WERI-Rb-1 (cell line): Measurements from ENCODE around the gene EFCAB8.

Experiments used
- DNase-seq: peaks from one replicate; pipeline ENCODE4 v3.0.0-alpha.2; 2020
- H3K27ac ChIP-seq: fragments of 250-450 bp; sonication (Bioruptor Pico); 2 replicates; pipeline ENCODE4 v1.5.1; 2020; ENCODE audit warnings: mild to moderate bottlenecking, moderate library complexity
- H3K27me3 ChIP-seq: fragments of 250-450 bp; sonication (Bioruptor Pico); 2 replicates; pipeline ENCODE4 v1.5.1; 2021; ENCODE audit warnings: mild to moderate bottlenecking, low read depth, moderate library complexity; ENCODE audit not compliant: insufficient read depth, severe bottlenecking
- H3K36me3 ChIP-seq: fragments of 250-450 bp; sonication (Bioruptor Pico); 2 replicates; pipeline ENCODE4 v1.5.1; 2020; ENCODE audit warnings: mild to moderate bottlenecking, moderate library complexity
- H3K4me3 ChIP-seq: 2 replicates; pipeline ENCODE4 v1.5.1; 2011; ENCODE audit warnings: low read depth, mild to moderate bottlenecking, control low read depth, low read length
- H3K9me3 ChIP-seq: fragments of 250-450 bp; sonication (Bioruptor Pico); 2 replicates; pipeline ENCODE4 v1.5.1; 2021; ENCODE audit warnings: mild to moderate bottlenecking, moderate library complexity; ENCODE audit not compliant: severe bottlenecking
- TF ChIP-seq, protein P1 (sequence below): IDR thresholded peaks from 2 replicates; pipeline ENCODE4 v1.5.1; 2011; ENCODE audit warnings: low read depth, mild to moderate bottlenecking, control low read depth, inconsistent platforms, low read length

The EFCAB8 gene

DNA sequence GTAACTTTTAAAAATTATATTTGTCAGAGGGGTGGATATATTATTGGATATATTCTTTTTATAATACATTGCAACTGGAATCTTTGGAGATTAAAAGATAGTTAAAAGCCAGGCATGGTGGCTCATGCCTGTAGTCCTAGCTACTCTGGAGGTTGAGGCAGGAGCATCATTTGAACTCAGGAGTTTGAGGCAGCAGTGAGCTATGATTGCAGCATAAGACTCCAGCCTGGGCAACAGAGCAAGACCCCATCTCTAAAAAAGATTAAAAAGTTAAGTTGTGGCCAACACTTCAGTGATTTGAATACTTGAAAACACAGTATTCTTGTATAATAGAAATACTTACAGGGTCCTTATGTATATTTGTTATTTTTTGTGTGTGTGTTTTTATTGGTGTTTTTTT is 23.8 kb upstream of the EFCAB8 start:
- Histone ChIP-seq H3K9me3 (no peaks in the 10 kb centered on the region), H3K27me3 (no peaks in the 10 kb centered on the region), H3K27ac (no peak overlapping the region), H3K4me3 (no peak overlapping the region), H3K36me3 (peaks cover 85% of the 10 kb centered on the region)
- no peak for DNase-seq
- TF ChIP-seq, protein P1, sequence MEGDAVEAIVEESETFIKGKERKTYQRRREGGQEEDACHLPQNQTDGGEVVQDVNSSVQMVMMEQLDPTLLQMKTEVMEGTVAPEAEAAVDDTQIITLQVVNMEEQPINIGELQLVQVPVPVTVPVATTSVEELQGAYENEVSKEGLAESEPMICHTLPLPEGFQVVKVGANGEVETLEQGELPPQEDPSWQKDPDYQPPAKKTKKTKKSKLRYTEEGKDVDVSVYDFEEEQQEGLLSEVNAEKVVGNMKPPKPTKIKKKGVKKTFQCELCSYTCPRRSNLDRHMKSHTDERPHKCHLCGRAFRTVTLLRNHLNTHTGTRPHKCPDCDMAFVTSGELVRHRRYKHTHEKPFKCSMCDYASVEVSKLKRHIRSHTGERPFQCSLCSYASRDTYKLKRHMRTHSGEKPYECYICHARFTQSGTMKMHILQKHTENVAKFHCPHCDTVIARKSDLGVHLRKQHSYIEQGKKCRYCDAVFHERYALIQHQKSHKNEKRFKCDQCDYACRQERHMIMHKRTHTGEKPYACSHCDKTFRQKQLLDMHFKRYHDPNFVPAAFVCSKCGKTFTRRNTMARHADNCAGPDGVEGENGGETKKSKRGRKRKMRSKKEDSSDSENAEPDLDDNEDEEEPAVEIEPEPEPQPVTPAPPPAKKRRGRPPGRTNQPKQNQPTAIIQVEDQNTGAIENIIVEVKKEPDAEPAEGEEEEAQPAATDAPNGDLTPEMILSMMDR = no peak

DNA sequence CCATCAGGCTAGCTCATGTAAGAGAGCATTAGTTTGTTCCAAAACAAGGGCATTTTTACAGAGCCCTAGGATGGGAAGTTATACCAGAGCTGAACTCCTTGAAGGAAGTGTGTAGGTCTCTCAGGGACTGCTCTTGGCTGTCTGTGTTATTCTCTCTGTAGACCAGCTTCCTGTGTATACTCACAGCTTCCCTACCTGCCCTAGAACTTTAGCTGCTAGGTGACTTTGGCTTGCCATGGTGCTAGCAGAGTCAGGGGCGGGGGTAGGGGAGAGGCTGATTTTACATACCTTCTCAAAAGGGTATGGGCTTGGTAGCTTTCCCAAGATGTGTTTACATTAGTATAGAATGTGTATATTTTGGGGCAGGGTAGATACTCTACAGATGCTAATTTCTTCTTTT is 21.6 kb upstream of the EFCAB8 start:
- Histone ChIP-seq H3K27me3 (no peaks in the 10 kb centered on the region), H3K4me3 (no peak overlapping the region), H3K9me3 (no peaks in the 10 kb centered on the region), H3K27ac (no peak overlapping the region), H3K36me3 (peaks cover 85% of the 10 kb centered on the region)
- TF ChIP-seq, protein P1 = no peak
- no peak for DNase-seq

DNA sequence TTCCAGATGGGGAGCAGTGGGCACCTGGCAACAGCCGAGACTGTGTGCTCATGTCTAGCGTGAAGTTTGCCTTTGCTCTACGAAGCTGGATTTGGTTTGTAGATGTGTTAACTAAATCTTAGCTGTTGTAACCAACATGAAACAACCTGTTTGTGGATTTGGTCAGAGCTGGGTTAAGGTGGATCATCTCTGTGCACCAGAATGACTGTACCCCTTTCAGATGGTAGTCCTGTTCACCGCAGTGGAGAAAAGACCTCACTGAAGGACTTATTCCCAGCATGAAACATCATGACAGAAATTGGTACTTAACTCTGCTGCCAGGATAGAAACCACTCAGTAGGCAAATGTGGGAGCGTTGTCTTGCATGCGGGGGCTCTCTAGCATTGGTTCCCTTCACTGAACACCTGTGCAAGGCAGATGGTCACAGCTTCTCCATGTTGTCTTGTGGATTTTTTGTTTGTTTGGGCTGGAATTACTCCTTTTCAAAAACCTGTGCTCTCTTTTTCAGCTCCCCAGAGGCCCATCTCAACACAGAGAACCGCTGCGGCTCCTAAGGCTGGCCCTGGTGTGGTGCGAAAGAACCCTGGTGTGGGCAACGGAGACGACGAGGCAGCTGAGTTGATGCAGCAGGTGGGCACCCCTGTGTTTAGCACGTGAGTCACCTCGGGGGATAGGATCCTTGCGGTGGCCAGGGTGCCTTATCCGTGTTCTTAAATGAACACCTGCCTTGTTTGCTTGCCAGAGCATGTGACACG is 19.3 kb upstream of the EFCAB8 start:
- TF ChIP-seq, protein P1 = no peak
- Histone ChIP-seq H3K36me3 (peaks cover 91% of the 10 kb centered on the region), H3K27ac (no peak overlapping the region), H3K4me3 (no peak overlapping the region), H3K9me3 (no peaks in the 10 kb centered on the region), H3K27me3 (no peaks in the 10 kb centered on the region)
- DNase-seq = no peak

DNA sequence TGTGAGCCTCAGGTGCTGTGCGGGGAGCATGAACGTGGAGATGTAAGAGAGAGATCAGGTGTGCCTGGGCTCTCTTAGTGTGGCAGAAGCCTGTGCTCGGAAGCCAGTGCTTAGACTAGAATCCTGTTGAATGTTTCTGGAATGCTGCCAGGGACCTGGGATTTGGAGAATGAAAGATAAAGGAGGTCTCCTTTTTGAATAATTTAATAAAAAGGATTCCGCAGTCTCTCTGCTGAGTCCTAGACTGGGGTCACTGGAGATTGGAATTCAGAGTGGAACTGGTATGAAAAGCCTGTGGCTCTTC is 18.8 kb upstream of the EFCAB8 start:
- H3K9me3 ChIP-seq = no peaks in the 10 kb centered on the region
- TF ChIP-seq, protein P1 = no peak
- no peak overlapping the region for H3K4me3 ChIP-seq
- H3K36me3 ChIP-seq = peaks cover 93% of the 10 kb centered on the region
- no peak overlapping the region for H3K27ac ChIP-seq
- no peak for DNase-seq
- H3K27me3 ChIP-seq = no peaks in the 10 kb centered on the region

DNA sequence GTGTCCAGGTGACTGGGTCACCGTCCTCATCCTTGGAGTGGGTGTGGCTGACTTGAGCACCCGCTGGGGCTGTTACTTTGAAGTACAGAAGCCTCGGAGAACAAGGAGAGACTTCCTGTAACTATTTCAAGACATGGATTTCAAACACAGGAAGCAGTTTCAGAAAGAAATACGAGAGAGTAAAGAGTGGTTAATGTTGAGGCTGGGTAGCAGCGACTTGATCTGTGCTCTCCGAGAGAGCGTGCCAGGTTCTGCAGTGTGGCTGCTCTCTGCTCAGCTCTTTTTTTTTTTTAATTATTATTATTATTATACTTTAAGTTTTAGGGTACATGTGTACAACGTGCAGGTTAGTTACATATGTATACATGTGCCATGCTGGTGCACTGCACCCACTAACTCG is 17.5 kb upstream of the EFCAB8 start:
- H3K9me3 ChIP-seq = no peaks in the 10 kb centered on the region
- H3K27ac ChIP-seq = no peak overlapping the region
- H3K36me3 ChIP-seq = peaks cover 89% of the 10 kb centered on the region
- TF ChIP-seq, protein P1 = no peak
- H3K4me3 ChIP-seq = no peak overlapping the region
- no peaks in the 10 kb centered on the region for H3K27me3 ChIP-seq
- DNase-seq = no peak

DNA sequence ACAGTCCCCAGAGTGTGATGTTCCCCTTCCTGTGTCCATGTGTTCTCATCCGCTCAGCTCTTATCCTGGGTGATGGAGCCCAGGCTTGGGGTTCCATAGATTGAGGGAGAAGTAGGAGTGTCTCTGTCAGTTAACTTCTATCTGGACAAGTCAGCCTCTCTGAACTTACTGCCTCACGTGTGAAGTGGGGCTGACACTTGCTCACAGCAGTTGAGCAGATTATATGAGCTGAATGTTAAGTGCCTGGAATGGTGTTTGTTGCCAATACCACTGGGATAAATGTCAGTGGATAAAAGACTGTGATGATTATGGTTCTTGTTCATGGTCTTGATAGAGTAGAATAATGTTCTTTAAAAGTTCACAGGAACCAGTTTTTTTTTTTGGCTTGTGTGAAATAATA is 17.1 kb upstream of the EFCAB8 start:
- no peak overlapping the region for H3K27ac ChIP-seq
- TF ChIP-seq, protein P1 = no peak
- DNase-seq = no peak
- no peaks in the 10 kb centered on the region for H3K9me3 ChIP-seq
- H3K36me3 ChIP-seq = peaks cover 89% of the 10 kb centered on the region
- H3K4me3 ChIP-seq = no peak overlapping the region
- no peaks in the 10 kb centered on the region for H3K27me3 ChIP-seq
